Activated naive CD4-positive, alpha-beta T cell treated with Interleukin-2 at 50 U/mL for 16 hours (primary cell): ENCODE measurements around the gene GUCD1.
"Not testable (repeated sequence)": the region's sequence is repeated elsewhere in the genome, so short reads cannot be mapped to it uniquely, and the experiment has no call there.

Experiments used
- DNase-seq: peaks from one replicate; pipeline ENCODE4 v3.0.0-alpha.2; 2020

Gene GUCD1

DNA sequence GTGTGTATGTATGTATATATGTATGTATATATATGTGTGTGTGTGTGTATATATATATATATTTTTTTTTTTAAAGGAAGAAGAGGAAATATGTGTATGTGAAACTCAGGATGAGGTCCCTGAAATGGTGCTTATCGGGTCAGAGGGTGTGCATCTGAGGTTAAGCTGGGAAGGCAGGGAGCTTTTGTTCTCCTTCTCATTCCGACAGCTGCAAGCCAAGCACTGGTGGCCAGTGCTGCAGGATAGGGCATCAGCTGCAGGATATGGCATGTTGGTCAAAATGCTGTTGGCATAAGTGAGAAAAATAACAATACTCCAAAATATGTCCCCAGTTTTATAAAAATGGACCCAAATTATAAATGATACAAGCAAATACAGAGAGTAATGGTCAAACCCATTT, 8.3 kb upstream of the GUCD1 start:
- no peak for DNase-seq

- DNase-seq, result no peak
These were observed 4.5 kb upstream of the GUCD1 start for GRCh38 chr22:24559471-24559870.

GRCh38 chr22:24555165-24556039, 464 bp upstream of the GUCD1 start, which contains the start of gene SNRPD3:
Gene SNRPD3, plus strand, starts transcription at chr22:24555999. Its CDS starts 1,676 bp downstream, at chr22:24557675.
- peak; percentile 100 for DNase-seq

- DNase-seq, result no peak
These were observed 1.2 kb downstream of the GUCD1 start for GRCh38 chr22:24553597-24554312.

DNA sequence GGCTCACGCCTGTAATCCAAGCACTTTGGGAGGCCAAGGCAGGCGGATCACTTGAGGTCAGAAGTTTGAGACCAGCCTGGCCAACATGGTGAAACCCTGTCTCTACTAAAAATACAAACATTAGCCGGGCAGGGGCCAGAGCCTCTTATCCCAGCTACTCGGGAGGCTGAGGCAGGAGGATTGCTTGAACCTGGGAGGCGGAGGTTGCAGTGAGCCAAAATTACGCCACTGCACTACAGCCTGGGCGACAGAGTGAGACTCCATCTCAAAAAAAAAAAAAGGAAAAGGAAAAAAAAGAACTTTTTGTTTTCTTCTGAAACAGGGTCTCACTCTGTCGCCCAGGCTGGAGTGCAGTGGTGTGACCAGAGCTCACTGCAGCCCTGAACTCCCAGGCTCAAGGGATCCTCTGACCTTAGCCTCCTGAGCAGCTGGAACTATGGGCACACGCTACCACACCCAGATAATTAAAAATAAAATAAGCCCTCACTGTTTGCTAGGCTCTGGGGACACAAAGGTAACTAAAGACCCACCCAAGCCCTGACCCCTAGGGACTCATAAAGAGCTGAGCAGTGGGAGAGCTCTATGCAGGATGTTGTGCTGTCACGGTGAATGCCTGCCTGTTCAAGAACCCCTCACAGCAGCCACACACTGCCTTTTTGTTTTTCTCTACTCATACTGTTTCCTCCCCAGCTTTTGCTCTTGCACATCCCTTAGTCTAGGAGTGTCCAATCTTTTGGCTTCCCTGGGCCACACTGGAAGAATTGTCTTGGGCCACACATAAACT, 2.2 kb downstream of the GUCD1 start:
- DNase-seq, result not testable (repeated sequence)

- no peak for DNase-seq
These were observed 4.0 kb downstream of the GUCD1 start for GRCh38 chr22:24550902-24551435.

- DNase-seq, result no peak
These were observed 4.7 kb downstream of the GUCD1 start for GRCh38 chr22:24550028-24550901.

DNA sequence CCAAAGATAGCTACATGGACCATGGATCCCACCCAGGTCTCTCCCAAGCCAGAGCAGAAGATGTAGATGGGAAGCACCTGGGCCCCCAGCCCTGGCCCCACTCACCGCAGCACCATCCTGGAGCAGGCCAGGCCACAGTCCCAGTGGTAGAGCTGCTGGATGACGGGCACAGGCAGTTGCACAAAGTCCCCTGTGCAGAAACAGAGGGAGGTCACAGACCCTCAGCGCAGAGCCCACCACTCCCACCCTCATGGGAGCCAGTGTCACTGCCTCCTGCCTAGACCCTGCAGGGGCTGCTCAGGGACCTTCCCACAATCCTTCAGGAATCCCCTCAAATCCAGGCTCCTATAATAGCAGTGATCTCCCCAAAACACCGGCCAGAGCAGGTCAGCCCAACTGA, 6.1 kb downstream of the GUCD1 start:
- no peak for DNase-seq

DNA sequence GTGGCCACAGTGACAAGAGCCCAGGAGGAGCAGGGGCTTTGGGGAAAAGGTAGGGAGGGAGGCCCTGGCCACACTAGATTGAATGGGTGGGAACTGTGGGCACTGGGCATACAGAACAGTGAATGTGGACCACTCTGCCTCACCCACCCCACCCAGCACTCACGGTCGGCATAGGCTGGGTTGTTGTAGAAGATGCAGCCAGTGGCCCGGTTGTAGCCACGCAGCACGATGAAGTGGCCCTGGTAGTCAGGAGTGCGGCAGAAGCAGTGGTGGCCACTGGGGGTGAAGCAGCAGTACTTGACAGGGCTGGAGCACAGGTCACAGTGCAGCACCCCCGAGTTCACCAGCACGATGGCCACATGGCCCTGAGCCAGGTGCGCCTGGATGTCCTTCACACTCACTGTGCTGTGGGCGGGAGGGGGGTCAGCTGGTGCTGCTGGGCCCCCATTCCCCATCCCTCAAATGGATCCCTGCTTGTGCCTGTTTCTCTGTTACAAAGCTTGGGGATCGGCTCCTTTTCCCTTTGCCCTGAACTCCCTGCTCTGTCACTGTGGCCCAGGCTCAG, 11.2 kb downstream of the GUCD1 start:
- DNase-seq, result no peak

- DNase-seq, result no peak
These were observed 11.7 kb downstream of the GUCD1 start for GRCh38 chr22:24543185-24543601.

GRCh38 chr22:24542641-24543040, 12.3 kb downstream of the GUCD1 start:
- DNase-seq, result no peak

GRCh38 chr22:24541681-24542515, 13.0 kb downstream of the GUCD1 start:
- DNase-seq, result no peak

GRCh38 chr22:24540470-24540869, 14.5 kb downstream of the GUCD1 start:
- DNase-seq, result no peak

GRCh38 chr22:24536089-24536488, 18.8 kb downstream of the GUCD1 start:
- no peak for DNase-seq

DNA sequence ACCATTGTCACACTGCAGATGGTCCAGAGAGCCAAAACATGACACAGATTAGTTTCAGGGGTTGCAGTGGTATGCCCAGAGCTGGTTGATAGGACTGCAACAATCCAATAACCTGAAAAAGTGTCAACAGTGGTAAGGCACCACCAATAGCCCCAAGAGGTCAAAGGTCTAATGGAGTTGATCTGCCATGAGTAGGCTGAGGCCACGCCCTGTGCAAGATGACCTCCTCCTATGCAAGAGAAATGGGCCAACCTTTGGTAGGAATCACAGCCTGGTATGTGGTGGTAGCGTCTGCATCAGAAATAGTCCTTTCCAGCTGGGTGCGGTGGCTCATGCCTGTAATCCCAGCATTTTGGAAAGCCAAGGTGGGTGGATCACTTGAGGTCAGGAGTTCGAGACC, 19.6 kb downstream of the GUCD1 start:
- no peak for DNase-seq

- DNase-seq, result no peak
These were observed 22.9 kb downstream of the GUCD1 start for GRCh38 chr22:24532075-24532474.

GRCh38 chr22:24530968-24531367, 24.0 kb downstream of the GUCD1 start:
- not testable (repeated sequence) for DNase-seq

GRCh38 chr22:24529898-24530297, 25.0 kb downstream of the GUCD1 start:
- no peak for DNase-seq

- no peak for DNase-seq
These were observed 28.7 kb downstream of the GUCD1 start for GRCh38 chr22:24526191-24526590.

DNA sequence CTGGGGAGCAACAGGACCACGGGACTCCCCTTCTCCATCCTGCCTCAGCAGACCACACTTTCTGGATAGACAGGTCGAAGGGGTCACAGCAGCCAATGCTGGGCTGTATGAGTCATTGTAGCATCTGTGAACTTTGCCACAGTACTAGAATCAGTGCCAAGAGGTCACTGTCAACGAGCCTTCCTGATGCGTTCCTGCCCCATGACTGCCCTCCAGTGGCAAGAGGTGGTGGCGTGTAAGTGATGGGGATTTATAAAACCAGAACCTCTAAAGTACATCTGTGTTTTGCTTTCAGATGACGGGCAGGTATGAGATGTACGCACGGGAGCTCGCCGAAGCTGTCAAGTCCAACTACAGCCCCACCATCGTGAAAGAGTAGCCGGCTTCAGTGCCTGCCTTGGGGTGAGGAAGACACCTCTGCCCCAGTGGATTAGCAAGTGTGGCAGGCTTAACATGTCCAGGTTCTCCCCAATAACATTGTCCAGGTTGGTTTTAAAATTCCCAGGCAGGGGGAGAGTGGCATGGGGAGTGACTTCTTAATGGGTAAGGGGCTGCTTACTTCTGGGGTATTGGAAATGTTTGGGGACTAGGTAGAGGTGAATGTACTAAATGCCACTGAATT, 29.4 kb downstream of the GUCD1 start:
- DNase-seq, result peak; percentile 81
